Prostate gland (tissue), 2 donors: Measurements from ENCODE around the gene UXS1. TPM values are rescaled to one million over a fixed set of nuclear protein-coding genes. Genes with fewer than 3 reads are reported as not detected.

Experiments
- DNase-seq: peaks from one replicate; pipeline ENCODE4 v3.0.0-alpha.2; 2019; ENCODE audit warnings: low spot score
- H3K27ac ChIP-seq, 2 donors: fragments of 200-600 bp; sonication (generic); 2 replicates each; pipeline ENCODE4 v1.5.1; 2017 to 2019
- H3K27me3 ChIP-seq: fragments of 200-600 bp; sonication (generic); replicated peaks from 2 replicates; pipeline ENCODE4 v1.5.1; 2019; ENCODE audit not compliant: insufficient read depth
- H3K36me3 ChIP-seq, 2 donors: fragments of 200-600 bp; sonication (generic); 1 replicate in 1 of 2; 2 replicates in 1 of 2; pipeline versions ENCODE4 v1.5.1 to v1.8.1; 2017 to 2019
- H3K4me1 ChIP-seq: fragments of 200-600 bp; sonication (generic); replicated peaks from 2 replicates; pipeline ENCODE4 v1.5.1; 2019
- H3K4me3 ChIP-seq, 2 donors: fragments of 200-600 bp; sonication (generic); 2 replicates each; pipeline ENCODE4 v1.5.1; 2017 to 2019
- H3K9me3 ChIP-seq: fragments of 200-600 bp; sonication (generic); 2 replicates; pipeline ENCODE4 v1.5.1; 2017
- POLR2A ChIP-seq: fragments of 450-650 bp; IDR thresholded peaks from one replicate; pipeline ENCODE4 v1.6.1; 2016; ENCODE audit warnings: antibody characterized with exemption, mild to moderate bottlenecking
- POLR2AphosphoS5 ChIP-seq: sonication (generic); formaldehyde crosslinking; IDR thresholded peaks from one replicate; pipeline ENCODE4 v1.6.1; 2017; ENCODE audit warnings: antibody characterized with exemption
- WGBS: methylation state at CpG from one replicate; pipeline ENCODE4 v1.1.5; 2018; 5-methylcytosine and 5-hydroxymethylcytosine counted together
- intact Hi-C: fragments of 100-400 bp; cut with DNase I; formaldehyde crosslinking; loops from one replicate; pipeline ENCODE4 v1.14.2; 2022
- total RNA-seq, 2 donors: library from RNA; depleted of rRNA; stranded (reverse); fragments of >200 nt; gene quantifications; one replicate each; pipeline ENCODE4 v1.1.0, GENCODE V29; 2016
- TF ChIP-seq, protein P1 (sequence below), 4 experiments: fragments of 200-600 bp in 2 of 4; fragments of 450-650 bp in 2 of 4; sonication (generic) in 2 of 4; IDR thresholded peaks; 1 replicate in 3 of 4; 2 replicates in 1 of 4; pipeline ENCODE4 v1.5.1; 2016 to 2019; ENCODE audit warnings: antibody characterized with exemption in 4 of 4, mild to moderate bottlenecking in 2 of 4, moderate library complexity in 2 of 4

The UXS1 gene
- total RNA-seq, 2 donors from 2014 or later = 30.7 to 54.8 TPM

DNA sequence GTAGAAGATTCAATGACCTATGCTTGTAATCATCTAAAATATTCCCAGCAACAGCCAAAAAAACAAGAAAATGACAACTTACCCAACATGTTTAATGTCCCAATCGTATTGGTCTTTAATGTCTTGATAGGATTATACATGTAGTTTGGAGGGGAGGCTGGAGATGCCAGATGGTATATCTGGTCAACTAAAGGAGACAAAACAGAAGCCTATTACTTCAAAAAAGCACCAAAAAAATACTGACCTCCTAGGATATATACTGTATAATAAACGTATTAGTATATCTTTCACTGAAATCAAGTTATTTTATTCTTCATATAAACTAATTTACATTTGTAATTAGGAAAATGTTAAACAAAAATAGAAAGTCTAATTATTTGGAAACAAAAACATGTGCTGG lies 64.5 kb downstream of the UXS1 start:
- Histone ChIP-seq H3K4me1 (no peaks in the 10 kb centered on the region), H3K27me3 (no peaks in the 10 kb centered on the region), H3K36me3 (no peaks in the 10 kb centered on the region), H3K4me3 (no peak overlapping the region), H3K9me3 (no peaks in the 10 kb centered on the region), H3K27ac (no peak overlapping the region)
- DNase-seq = no peak
- TF ChIP-seq, protein P1, sequence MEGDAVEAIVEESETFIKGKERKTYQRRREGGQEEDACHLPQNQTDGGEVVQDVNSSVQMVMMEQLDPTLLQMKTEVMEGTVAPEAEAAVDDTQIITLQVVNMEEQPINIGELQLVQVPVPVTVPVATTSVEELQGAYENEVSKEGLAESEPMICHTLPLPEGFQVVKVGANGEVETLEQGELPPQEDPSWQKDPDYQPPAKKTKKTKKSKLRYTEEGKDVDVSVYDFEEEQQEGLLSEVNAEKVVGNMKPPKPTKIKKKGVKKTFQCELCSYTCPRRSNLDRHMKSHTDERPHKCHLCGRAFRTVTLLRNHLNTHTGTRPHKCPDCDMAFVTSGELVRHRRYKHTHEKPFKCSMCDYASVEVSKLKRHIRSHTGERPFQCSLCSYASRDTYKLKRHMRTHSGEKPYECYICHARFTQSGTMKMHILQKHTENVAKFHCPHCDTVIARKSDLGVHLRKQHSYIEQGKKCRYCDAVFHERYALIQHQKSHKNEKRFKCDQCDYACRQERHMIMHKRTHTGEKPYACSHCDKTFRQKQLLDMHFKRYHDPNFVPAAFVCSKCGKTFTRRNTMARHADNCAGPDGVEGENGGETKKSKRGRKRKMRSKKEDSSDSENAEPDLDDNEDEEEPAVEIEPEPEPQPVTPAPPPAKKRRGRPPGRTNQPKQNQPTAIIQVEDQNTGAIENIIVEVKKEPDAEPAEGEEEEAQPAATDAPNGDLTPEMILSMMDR (IDR thresholded peaks at IDR 0.05) = no peak
- WGBS = 81% methylated on average over 2 of the region's 2 CpGs
- intact Hi-C loops = loop anchor here (5.0 kb wide), 1 partner anchor 63 kb away; the partner anchor contains the start of gene UXS1

DNA sequence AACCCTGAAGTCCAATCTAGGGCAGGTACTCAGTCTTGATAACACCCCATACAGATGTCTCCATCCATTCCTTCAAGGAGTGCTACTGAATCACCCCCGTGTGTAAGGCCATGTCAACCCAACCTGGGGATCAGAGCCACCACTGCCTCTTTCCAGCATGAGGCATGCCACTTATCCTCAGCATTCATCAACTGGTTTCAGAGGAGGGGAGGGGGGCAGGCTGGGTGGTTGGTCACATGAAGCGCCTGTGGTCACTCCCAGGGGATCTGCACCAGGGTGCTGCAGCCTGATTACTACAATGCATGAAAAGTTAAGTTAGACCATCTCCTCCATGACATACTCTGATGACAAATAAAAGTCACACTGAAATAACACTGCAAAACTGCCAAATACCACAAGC lies 65.0 kb downstream of the UXS1 start:
- H3K36me3 ChIP-seq = no peaks in the 10 kb centered on the region
- TF ChIP-seq, protein P1 (IDR thresholded peaks at IDR 0.05) = no peak
- no peak for TF ChIP-seq POLR2AphosphoS5
- TF ChIP-seq POLR2A = no peak

DNA sequence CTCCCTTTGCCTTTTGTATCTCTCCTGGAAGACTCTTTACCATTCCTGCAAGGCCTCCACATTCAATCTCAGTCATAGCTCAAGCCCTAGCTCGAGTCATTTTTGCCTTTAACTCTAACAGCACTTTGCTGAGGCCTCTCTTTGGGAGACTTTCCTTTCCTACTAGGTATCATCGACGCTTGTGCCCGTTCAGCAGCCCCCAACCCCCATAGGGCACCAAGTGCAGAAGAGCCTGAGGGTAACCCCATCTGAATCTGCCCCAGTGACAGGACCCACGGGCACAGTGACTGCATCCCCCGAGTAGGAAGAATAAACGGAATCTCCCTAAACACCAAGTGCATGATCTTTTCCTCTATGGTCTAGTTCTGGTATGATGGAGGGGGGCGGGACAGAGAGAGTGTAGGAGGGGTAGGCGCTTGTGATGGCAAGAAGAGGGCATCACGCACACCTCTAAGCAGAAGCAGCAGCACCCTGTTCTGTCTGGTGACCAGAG lies 66.3 kb downstream of the UXS1 start:
- intact Hi-C loops = loop anchor here (5.0 kb wide), 1 partner anchor 64 kb away; the partner anchor contains the start of gene UXS1
- H3K36me3 ChIP-seq = no peaks in the 10 kb centered on the region
- no peaks in the 10 kb centered on the region for H3K9me3 ChIP-seq
- H3K27ac ChIP-seq = no peak overlapping the region
- H3K27me3 ChIP-seq = no peaks in the 10 kb centered on the region
- no peak for DNase-seq
- TF ChIP-seq, protein P1 (IDR thresholded peaks at IDR 0.05) = no peak
- no peak for TF ChIP-seq POLR2AphosphoS5
- TF ChIP-seq POLR2A = no peak
- H3K4me1 ChIP-seq = no peaks in the 10 kb centered on the region
- WGBS = 98% methylated on average over 10 of the region's 10 CpGs
- H3K4me3 ChIP-seq = no peak overlapping the region

More for the DNA sequence above, 65.0 kb downstream of the UXS1 start:
- Histone ChIP-seq H3K27me3 (no peaks in the 10 kb centered on the region), H3K4me1 (no peaks in the 10 kb centered on the region), H3K27ac (no peak overlapping the region), H3K9me3 (no peaks in the 10 kb centered on the region), H3K4me3 (no peak overlapping the region)
- no peak for DNase-seq
- 96% methylated on average over 2 of the region's 2 CpGs for WGBS
- intact Hi-C loops = loop anchor here (5.0 kb wide), 1 partner anchor 63 kb away; the partner anchor contains the start of gene UXS1

DNA sequence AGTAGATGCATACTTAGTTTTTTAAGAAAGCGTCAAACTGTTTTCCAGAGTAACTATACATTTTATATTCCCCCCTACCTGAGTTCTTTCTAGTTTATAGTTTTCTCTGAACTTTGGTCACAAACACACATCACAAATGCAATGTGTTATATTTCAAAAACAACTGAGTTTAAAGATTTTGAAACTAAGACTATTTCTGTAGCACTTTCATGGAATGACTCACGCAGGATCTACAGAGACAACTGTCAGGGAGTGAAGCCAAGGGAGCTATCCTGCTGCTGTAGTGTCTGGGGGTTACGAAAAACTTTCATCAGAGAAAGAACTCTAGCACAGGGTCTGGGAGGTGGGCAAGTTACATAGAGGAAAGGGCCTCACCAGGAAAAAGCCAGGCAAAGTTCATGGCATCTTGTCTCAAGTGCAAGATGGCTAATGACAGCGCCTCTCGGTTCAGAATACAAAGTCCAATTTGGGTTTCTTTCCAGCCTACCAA lies 66.8 kb downstream of the UXS1 start:
- intact Hi-C loops = loop anchor here (5.0 kb wide), 1 partner anchor 65 kb away; the partner anchor contains the start of gene UXS1
- no peak for DNase-seq
- H3K4me1 ChIP-seq = no peaks in the 10 kb centered on the region
- H3K27ac ChIP-seq = no peak overlapping the region
- H3K9me3 ChIP-seq = no peaks in the 10 kb centered on the region
- TF ChIP-seq POLR2AphosphoS5 (no peak), POLR2A (no peak)
- TF ChIP-seq, protein P1 (IDR thresholded peaks at IDR 0.05) = no peak
- WGBS = 87% methylated on average over 5 of the region's 5 CpGs
- H3K27me3 ChIP-seq = no peaks in the 10 kb centered on the region
- H3K36me3 ChIP-seq = no peaks in the 10 kb centered on the region
- no peak overlapping the region for H3K4me3 ChIP-seq

DNA sequence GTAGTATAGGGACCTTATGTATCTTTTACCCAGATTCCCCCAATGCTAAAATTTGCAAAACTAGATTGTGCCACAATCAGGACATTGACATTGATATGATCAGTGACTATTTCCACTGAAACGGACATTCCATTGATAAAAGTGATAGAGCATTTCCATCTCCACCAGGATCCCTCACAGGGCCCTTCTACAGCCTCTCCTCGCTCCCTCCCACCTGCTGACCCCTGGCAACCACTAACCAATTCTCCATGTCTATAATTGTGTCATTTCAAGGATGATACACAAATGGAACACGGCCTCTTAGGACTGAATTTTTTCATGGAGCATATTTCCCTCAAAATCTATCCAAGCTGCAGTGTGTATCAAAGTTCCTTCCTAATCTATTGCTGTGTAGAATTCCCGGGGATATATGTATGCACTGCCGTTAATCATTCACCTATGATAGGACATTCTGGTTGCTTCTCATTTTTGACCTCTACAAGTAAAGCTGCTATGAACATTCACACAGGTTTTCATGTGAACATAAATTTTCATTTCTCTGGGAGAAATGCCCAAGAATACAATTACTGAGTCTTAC lies 67.3 kb downstream of the UXS1 start:
- intact Hi-C loops = loop anchor here (5.0 kb wide), 1 partner anchor 66 kb away; the partner anchor contains the start of gene UXS1
- Histone ChIP-seq H3K27ac (no peak overlapping the region), H3K4me1 (no peaks in the 10 kb centered on the region), H3K36me3 (no peaks in the 10 kb centered on the region), H3K9me3 (no peaks in the 10 kb centered on the region), H3K4me3 (no peak overlapping the region), H3K27me3 (no peaks in the 10 kb centered on the region)
- TF ChIP-seq, protein P1 (IDR thresholded peaks at IDR 0.05) = no peak
- no peak for TF ChIP-seq POLR2A
- no peak for TF ChIP-seq POLR2AphosphoS5
- no peak for DNase-seq
- 84% methylated on average over 5 of the region's 5 CpGs for WGBS
